AG04449 (cell line): ENCODE measurements around the gene RO60.

Experiments used
- CTCF ChIA-PET: fragments of 350-600 bp; formaldehyde crosslinking; extraction: SDS; loops from one replicate; lab custom pipeline; 2021; ENCODE audit warnings: antibody characterized with exemption; lab: Yijun Ruan, JAX
- POLR2A ChIA-PET: fragments of 400-600, 350-600 bp; formaldehyde crosslinking; extraction: SDS; loops from one replicate; lab custom pipeline; 2020; ENCODE audit warnings: antibody characterized with exemption, inconsistent platforms; lab: Yijun Ruan, JAX
- DNase-seq: peaks from one replicate; pipeline ENCODE4 v3.0.0-alpha.2; 2010; ENCODE audit warnings: low read depth, low spot score
- H3K4me3 ChIP-seq: 2 replicates; pipeline ENCODE4 v1.5.1; 2011; ENCODE audit warnings: low read depth, mild to moderate bottlenecking, control low read depth, low read length
- TF ChIP-seq, protein P1 (sequence below): IDR thresholded peaks from one replicate; pipeline ENCODE4 v1.5.1; 2011; ENCODE audit warnings: mild to moderate bottlenecking, moderate library complexity, low read length, control low read depth, inconsistent platforms; ENCODE audit not compliant: insufficient read depth; ENCODE audit errors: missing control alignments

Gene RO60

DNA sequence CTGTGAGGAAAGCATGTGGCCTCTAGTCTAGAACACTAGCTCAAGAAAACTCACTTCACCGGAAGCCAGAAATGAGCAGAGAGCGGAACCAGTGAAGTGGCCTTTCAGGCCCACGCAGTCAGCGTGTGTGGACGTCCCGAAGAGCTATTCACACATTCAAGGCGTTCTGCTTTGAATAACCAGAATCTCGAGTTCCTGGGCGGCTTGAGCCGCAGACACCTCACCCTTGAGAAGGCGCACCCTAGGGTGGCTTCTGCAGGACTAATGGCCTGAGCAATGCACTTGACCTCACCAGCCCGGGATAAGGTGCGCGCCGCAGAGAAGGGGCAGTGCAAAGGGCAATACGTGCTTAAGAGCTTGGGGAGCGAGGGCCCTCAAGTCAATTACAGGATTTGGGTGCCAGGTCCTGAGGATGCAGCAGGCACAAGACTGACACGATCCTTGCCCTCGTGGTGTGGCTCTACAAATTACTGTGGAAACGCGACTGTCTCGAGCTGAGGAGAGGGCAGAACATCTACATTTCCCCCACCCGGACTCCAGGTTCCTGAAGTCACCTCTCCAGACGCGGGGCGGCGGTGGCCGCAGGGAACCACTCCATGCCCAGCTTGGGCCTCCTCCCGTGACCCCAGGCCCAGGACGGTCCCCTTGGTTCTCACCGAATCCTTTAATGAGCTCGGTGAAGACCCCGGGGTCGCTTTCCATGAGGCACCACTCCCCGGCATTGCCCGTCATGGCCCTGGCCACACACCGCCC is 707 bp upstream of the RO60 start:
- peak overlapping the region; percentile 93 for H3K4me3 ChIP-seq
- TF ChIP-seq, protein P1, sequence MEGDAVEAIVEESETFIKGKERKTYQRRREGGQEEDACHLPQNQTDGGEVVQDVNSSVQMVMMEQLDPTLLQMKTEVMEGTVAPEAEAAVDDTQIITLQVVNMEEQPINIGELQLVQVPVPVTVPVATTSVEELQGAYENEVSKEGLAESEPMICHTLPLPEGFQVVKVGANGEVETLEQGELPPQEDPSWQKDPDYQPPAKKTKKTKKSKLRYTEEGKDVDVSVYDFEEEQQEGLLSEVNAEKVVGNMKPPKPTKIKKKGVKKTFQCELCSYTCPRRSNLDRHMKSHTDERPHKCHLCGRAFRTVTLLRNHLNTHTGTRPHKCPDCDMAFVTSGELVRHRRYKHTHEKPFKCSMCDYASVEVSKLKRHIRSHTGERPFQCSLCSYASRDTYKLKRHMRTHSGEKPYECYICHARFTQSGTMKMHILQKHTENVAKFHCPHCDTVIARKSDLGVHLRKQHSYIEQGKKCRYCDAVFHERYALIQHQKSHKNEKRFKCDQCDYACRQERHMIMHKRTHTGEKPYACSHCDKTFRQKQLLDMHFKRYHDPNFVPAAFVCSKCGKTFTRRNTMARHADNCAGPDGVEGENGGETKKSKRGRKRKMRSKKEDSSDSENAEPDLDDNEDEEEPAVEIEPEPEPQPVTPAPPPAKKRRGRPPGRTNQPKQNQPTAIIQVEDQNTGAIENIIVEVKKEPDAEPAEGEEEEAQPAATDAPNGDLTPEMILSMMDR: no peak
- no peak for DNase-seq
- ChIA-PET POLR2A (interaction anchor here (1.0 to 1.2 kb wide), 2 partner anchors 46 to 64 kb away, joined by 3 to 10 read pairs; partner anchors contain the start of gene GLRX2), CTCF (interaction anchor here (1.2 to 1.6 kb wide), 4 partner anchors 10 to 252 kb away, joined by 3 to 5 read pairs (median 4); no protein-coding TSS in a partner anchor)

GRCh38 chr1:193060115-193060403 is 647 bp downstream of the RO60 start:
- no peak for DNase-seq
- TF ChIP-seq, protein P1: no peak
- POLR2A ChIA-PET: no interaction called here
- CTCF ChIA-PET: no interaction called here
- peak overlapping the region; percentile 93 for H3K4me3 ChIP-seq

- no peak for DNase-seq
- peak overlapping the region; percentile 93 for H3K4me3 ChIP-seq
- TF ChIP-seq, protein P1: no peak
- ChIA-PET CTCF (no interaction called here), POLR2A (no interaction called here)
Measured at GRCh38 chr1:193060406-193060805, 994 bp downstream of the RO60 start.

- H3K4me3 ChIP-seq: peak overlapping the region; percentile 93
- POLR2A ChIA-PET: no interaction called here
- DNase-seq: no peak
- TF ChIP-seq, protein P1: no peak
- CTCF ChIA-PET: no interaction called here
Measured at GRCh38 chr1:193060938-193061337, 1.5 kb downstream of the RO60 start.

DNA sequence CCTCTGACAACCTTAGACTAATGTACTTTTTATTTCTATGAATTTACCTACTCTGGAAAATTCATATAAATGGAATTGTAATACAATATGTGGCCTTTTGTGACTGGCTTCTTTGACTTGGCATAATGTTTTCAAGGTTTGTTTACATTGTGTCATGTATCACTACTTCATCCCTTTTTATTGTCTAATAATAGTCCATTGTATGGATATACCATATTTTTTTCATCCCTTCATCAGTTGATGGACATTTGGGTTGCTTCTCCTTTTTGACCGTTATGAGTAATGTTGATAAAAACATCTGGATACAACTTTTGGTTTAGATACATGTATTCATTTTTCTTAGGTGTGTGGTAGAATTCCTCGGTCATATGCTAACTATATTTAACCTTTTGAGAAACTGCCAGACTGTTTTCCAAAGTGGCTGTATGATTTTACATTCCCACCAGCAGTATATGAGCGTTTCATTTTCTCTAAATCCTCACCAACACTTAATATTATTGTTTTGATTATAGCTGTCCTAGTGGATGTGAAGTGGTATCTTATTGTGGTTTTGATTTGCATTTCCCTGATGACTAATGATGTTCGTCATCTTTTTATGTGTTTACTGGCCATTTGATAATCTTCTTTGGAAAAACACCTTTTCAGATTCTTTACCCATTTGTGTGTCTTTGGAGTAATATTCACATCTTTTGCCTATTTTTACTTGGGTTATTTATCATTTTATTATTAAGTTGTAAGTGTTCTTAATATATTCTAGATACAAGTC is 3.5 kb downstream of the RO60 start:
- DNase-seq: no peak
- POLR2A ChIA-PET: no interaction called here
- TF ChIP-seq, protein P1: no peak
- H3K4me3 ChIP-seq: no peak overlapping the region
- CTCF ChIA-PET: interaction anchor here (1.0 kb wide), 1 partner anchor 15 kb away, joined by 3 read pairs; no protein-coding TSS in a partner anchor

GRCh38 chr1:193065954-193066353 is 6.5 kb downstream of the RO60 start:
- no peak for DNase-seq
- ChIA-PET CTCF (no interaction called here), POLR2A (no interaction called here)
- no peak overlapping the region for H3K4me3 ChIP-seq
- TF ChIP-seq, protein P1: no peak
